CD14-positive monocyte (primary cell): ENCODE data around the gene MBD2. TPM values are rescaled to one million over a fixed set of nuclear protein-coding genes. Genes with fewer than 3 reads are reported as not detected.
"Not testable (repeated sequence)": the region's sequence is repeated elsewhere in the genome, so short reads cannot be mapped to it uniquely, and the experiment has no call there.

ENCODE experiments used
- DNase-seq, 3 donors: peaks; one replicate each; pipeline ENCODE4 v3.0.0-alpha.2; 2011 to 2022
- H2AFZ ChIP-seq: 2 replicates; pipeline ENCODE4 v1.6.0; 2012; ENCODE audit warnings: mild to moderate bottlenecking, low read depth, low read length, inconsistent platforms; ENCODE audit not compliant: insufficient read depth, poor library complexity, severe bottlenecking
- H3K27ac ChIP-seq, 2 donors: 1 replicate in 1 of 2; 2 replicates in 1 of 2; pipeline ENCODE4 v1.5.1; 2012 to 2013; ENCODE audit warnings: low read length in 2 of 2, control low read depth in 1 of 2, inconsistent platforms in 1 of 2, low read depth in 1 of 2, mild to moderate bottlenecking in 1 of 2
- H3K27me3 ChIP-seq, 2 donors: one replicate each; pipeline versions ENCODE4 v1.6.0 to v1.6.1; 2011 to 2013; ENCODE audit warnings: low read length in 2 of 2; ENCODE audit not compliant: control insufficient read depth in 2 of 2, insufficient read depth in 2 of 2
- H3K36me3 ChIP-seq, 2 donors: replicated peaks in 1 of 2; 1 replicate in 1 of 2; 2 replicates in 1 of 2; pipeline versions ENCODE4 v1.5.1 to v1.6.1; 2012 to 2013; ENCODE audit warnings: low read length in 2 of 2, control low read depth in 1 of 2, inconsistent platforms in 1 of 2, mild to moderate bottlenecking in 1 of 2; ENCODE audit not compliant: insufficient read depth in 2 of 2, control insufficient read depth in 1 of 2
- H3K4me1 ChIP-seq, 2 donors: 1 replicate in 1 of 2; 2 replicates in 1 of 2; pipeline versions ENCODE4 v1.5.1 to v1.6.1; 2012 to 2013; ENCODE audit warnings: low read length in 2 of 2, control low read depth in 1 of 2, inconsistent platforms in 1 of 2, mild to moderate bottlenecking in 1 of 2, moderate library complexity in 1 of 2; ENCODE audit not compliant: insufficient read depth in 2 of 2, control insufficient read depth in 1 of 2
- H3K4me2 ChIP-seq: replicated peaks from 2 replicates; pipeline ENCODE3; 2012; ENCODE audit warnings: low read length, moderate library complexity, mild to moderate bottlenecking; ENCODE audit not compliant: poor library complexity, severe bottlenecking; ENCODE audit errors: extremely low read depth
- H3K4me3 ChIP-seq, 3 experiments: fragments of 200-600 bp in 1 of 3; sonication (generic) in 1 of 3; replicated peaks in 1 of 3; 1 replicate in 2 of 3; 2 replicates in 1 of 3; pipeline ENCODE4 v1.5.1; 2011 to 2013; ENCODE audit warnings: low read length in 3 of 3, mild to moderate bottlenecking in 3 of 3, control low read depth in 2 of 3, low read depth in 2 of 3, inconsistent platforms in 1 of 3, moderate library complexity in 1 of 3
- H3K79me2 ChIP-seq: 2 replicates; pipeline ENCODE4 v1.6.0; 2012; ENCODE audit warnings: mild to moderate bottlenecking, control low read depth, inconsistent platforms, low read length, moderate library complexity; ENCODE audit not compliant: insufficient read depth
- H3K9ac ChIP-seq: 2 replicates; pipeline ENCODE4 v1.6.0; 2017; ENCODE audit warnings: low read length, mild to moderate bottlenecking; ENCODE audit not compliant: insufficient read depth, poor library complexity, severe bottlenecking
- H3K9me3 ChIP-seq, 2 donors: replicated peaks in 1 of 2; 1 replicate in 1 of 2; 2 replicates in 1 of 2; pipeline versions ENCODE4 v1.5.1 to v1.6.1; 2012 to 2013; ENCODE audit warnings: low read length in 2 of 2, control low read depth in 1 of 2; ENCODE audit not compliant: control insufficient read depth in 1 of 2, insufficient read depth in 1 of 2
- H4K20me1 ChIP-seq: 2 replicates; pipeline ENCODE4 v1.6.0; 2012; ENCODE audit warnings: mild to moderate bottlenecking, low read length, control low read depth, moderate library complexity; ENCODE audit not compliant: insufficient read depth
- H3K27ac Mint-ChIP-seq, 7 donors: one replicate each; pipeline ENCODE4 v1.8.0; 2020; ENCODE audit warnings: mild to moderate bottlenecking in 7 of 7, mixed read lengths in 7 of 7, moderate library complexity in 6 of 7, inconsistent platforms in 2 of 7
- H3K27me3 Mint-ChIP-seq, 3 donors: one replicate each; pipeline ENCODE4 v1.8.0; 2021 to 2022; ENCODE audit warnings: low read depth in 3 of 3, mild to moderate bottlenecking in 3 of 3, mixed read lengths in 3 of 3, moderate library complexity in 3 of 3, inconsistent platforms in 1 of 3
- H3K36me3 Mint-ChIP-seq, 2 donors: one replicate each; pipeline ENCODE4 v1.8.0; 2020; ENCODE audit warnings: mixed read lengths in 2 of 2, inconsistent platforms in 1 of 2, mild to moderate bottlenecking in 1 of 2
- H3K4me1 Mint-ChIP-seq: one replicate; pipeline ENCODE4 v1.8.0; 2020; ENCODE audit warnings: mild to moderate bottlenecking, mixed read lengths
- H3K4me3 Mint-ChIP-seq, 2 donors: one replicate each; pipeline ENCODE4 v1.8.0; 2020; ENCODE audit warnings: mild to moderate bottlenecking in 2 of 2, mixed read lengths in 2 of 2, moderate library complexity in 1 of 2
- H3K9me3 Mint-ChIP-seq, 7 donors: one replicate each; pipeline ENCODE4 v1.8.0; 2020 to 2022; ENCODE audit warnings: mixed read lengths in 7 of 7, mild to moderate bottlenecking in 6 of 7, moderate library complexity in 6 of 7, inconsistent platforms in 2 of 7
- WGBS: methylation state at CpG from one replicate; pipeline ENCODE4 v1.1.5; 2013; ENCODE audit warnings: missing lambda C conversion rate; ENCODE audit not compliant: insufficient coverage; 5-methylcytosine and 5-hydroxymethylcytosine counted together
- intact Hi-C, 2 donors: fragments of 100-400 bp; cut with micrococcal nuclease; formaldehyde crosslinking; loops; one replicate each; pipeline versions ENCODE4 v1.15.0 to v1.15.1; 2023
- polyA plus RNA-seq, 3 donors: library from polyadenylated mRNA; depleted of rRNA in 1 of 3; unstranded in 2 of 3; stranded (reverse) in 1 of 3; fragments of 300-500 nt in 2 of 3; fragments of >200 nt in 1 of 3; fragmentation: Illumina TruSeq in 2 of 3; gene quantifications; 1 replicate in 2 of 3; 2 replicates in 1 of 3; pipeline ENCODE4 v1.2.3, GENCODE V29; 2012 to 2021
- TF ChIP-seq, protein P1 (sequence below): fragments of 200-600 bp; IDR thresholded peaks from one replicate; pipeline ENCODE4 v1.8.0; 2022; ENCODE audit warnings: antibody characterized with exemption, mild to moderate bottlenecking

The MBD2 gene
- polyA plus RNA-seq, 3 donors: 11.6 to 64.9 (median 25.2) TPM

DNA sequence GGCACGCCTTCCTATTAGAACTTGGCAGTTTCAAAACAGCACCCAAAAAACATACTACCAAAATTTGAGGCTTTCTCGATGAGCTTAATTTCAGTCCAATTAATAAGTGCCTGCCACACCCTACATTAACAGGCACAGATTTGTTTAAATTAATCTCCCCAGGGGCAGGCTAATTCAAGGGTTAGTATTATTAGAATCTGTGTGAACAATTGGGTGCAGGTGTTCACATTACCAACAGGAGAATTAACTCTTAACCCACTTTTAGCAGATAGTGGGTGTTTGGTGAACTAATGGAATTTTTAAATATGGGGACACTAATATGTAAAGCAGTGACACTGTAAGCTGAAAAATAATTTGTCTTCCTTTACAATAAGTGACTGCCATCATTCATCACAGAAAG lies 4.1 kb downstream of the MBD2 start:
- H3K4me2 ChIP-seq: no peak overlapping the region
- peaks cover 89% of the 10 kb centered on the region for H3K79me2 ChIP-seq
- intact Hi-C loops: loop anchor here (5.0 to 10.0 kb wide), 2 partner anchors 134 to 137 kb away; partner anchors contain the start of genes C18orf54 (in 2 of the 2) and STARD6 (in 2 of the 2)
- DNase-seq: no peak
- Mint-ChIP-seq H3K4me1 (peaks cover 64% of the 10 kb centered on the region), H3K27me3 (no peaks in the 10 kb centered on the region), H3K4me3 (no peak overlapping the region), H3K27ac (peak overlapping the region in 1 of 7 donors; percentile 81), H3K9me3 (peaks cover 0 to 2% (median 0%) of the 10 kb centered on the region in 7 donors), H3K36me3 (peaks cover 12 to 13% of the 10 kb centered on the region in 2 donors)
- peaks cover 85% of the 10 kb centered on the region for H4K20me1 ChIP-seq
- H3K36me3 ChIP-seq: peaks cover 0 to under 1% of the 10 kb centered on the region in 2 donors
- H3K27me3 ChIP-seq: no peaks in the 10 kb centered on the region
- H3K9me3 ChIP-seq: no peaks in the 10 kb centered on the region
- TF ChIP-seq, protein P1, sequence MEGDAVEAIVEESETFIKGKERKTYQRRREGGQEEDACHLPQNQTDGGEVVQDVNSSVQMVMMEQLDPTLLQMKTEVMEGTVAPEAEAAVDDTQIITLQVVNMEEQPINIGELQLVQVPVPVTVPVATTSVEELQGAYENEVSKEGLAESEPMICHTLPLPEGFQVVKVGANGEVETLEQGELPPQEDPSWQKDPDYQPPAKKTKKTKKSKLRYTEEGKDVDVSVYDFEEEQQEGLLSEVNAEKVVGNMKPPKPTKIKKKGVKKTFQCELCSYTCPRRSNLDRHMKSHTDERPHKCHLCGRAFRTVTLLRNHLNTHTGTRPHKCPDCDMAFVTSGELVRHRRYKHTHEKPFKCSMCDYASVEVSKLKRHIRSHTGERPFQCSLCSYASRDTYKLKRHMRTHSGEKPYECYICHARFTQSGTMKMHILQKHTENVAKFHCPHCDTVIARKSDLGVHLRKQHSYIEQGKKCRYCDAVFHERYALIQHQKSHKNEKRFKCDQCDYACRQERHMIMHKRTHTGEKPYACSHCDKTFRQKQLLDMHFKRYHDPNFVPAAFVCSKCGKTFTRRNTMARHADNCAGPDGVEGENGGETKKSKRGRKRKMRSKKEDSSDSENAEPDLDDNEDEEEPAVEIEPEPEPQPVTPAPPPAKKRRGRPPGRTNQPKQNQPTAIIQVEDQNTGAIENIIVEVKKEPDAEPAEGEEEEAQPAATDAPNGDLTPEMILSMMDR: no peak
- H3K27ac ChIP-seq: no peak overlapping the region
- H2AFZ ChIP-seq: no peak overlapping the region
- no peak overlapping the region for H3K4me3 ChIP-seq
- no peak overlapping the region for H3K9ac ChIP-seq
- peaks cover 29 to 42% of the 10 kb centered on the region in 2 donors for H3K4me1 ChIP-seq
- WGBS: no CpG with 5 or more reads among the region's 2 CpGs

DNA sequence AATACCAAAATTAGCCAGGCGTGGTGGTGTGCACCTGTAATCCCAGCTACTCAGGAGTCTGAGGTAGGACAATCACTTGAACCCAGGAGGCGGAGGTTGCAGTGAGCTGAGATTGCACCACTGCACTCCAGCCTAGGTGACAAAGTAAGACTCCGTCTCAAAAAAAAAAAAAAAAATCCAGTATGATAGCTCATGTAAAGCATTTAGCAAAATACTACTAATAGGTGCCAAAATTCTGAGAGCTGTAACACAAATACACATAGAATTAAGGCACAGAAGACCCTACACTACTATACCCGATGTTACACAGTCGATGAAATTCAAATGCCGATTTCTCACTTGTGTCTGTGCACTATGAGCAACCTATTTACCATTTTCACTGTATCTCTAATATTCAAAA lies 5.7 kb downstream of the MBD2 start:
- H3K4me2 ChIP-seq, H3K27me3 ChIP-seq, H3K36me3 ChIP-seq, H3K9ac ChIP-seq, H2AFZ ChIP-seq, DNase-seq, H3K9me3 Mint-ChIP-seq, H3K4me3 Mint-ChIP-seq, H3K4me3 ChIP-seq, intact Hi-C loops, H3K9me3 ChIP-seq, H3K27me3 Mint-ChIP-seq: not testable (repeated sequence)
- Mint-ChIP-seq H3K4me1 (peaks cover 70% of the 10 kb centered on the region), H3K27ac (peak overlapping the region in 2 of 7 donors; percentile 15 to 33), H3K36me3 (peaks cover 17 to 19% of the 10 kb centered on the region in 2 donors)
- peaks cover 25 to 35% of the 10 kb centered on the region in 2 donors for H3K4me1 ChIP-seq
- WGBS: 100% methylated on average over 5 of the region's 6 CpGs
- H3K79me2 ChIP-seq: peaks cover 100% of the 10 kb centered on the region
- peak overlapping the region in 1 of 2 donors; percentile 36 for H3K27ac ChIP-seq
- peaks cover 100% of the 10 kb centered on the region for H4K20me1 ChIP-seq
